SK-N-SH (cell line): Measurements from ENCODE around the gene KIAA1549. TPM values are rescaled to one million over a fixed set of nuclear protein-coding genes. Genes with fewer than 3 reads are reported as not detected.

Experiments used
- CTCF ChIA-PET: fragments of 300-600, 350-600 bp; formaldehyde crosslinking; extraction: SDS; loops from one replicate; lab custom pipeline; 2021; lab: Yijun Ruan, JAX
- POLR2A ChIA-PET: fragments of 350-600 bp; sonication (Branson Sonifier 250); formaldehyde crosslinking; extraction: SDS; loops from one replicate; lab custom pipeline; 2020; ENCODE audit warnings: antibody characterized with exemption, inconsistent platforms; lab: Yijun Ruan, JAX
- DNase-seq: peaks from one replicate; pipeline ENCODE4 v3.0.0; 2012
- H2AFZ ChIP-seq: fragments of 200-600 bp; sonication (generic); 2 replicates; pipeline ENCODE4 v1.8.1; 2016; ENCODE audit warnings: antibody characterized with exemption, mild to moderate bottlenecking, low read depth
- H3F3A ChIP-seq: fragments of 200-600 bp; sonication (generic); replicated peaks from 2 replicates; pipeline ENCODE3; 2016; ENCODE audit warnings: antibody characterized with exemption, mild to moderate bottlenecking; ENCODE audit not compliant: insufficient read depth
- H3K27ac ChIP-seq, 2 experiments: fragments of 200-500 bp in 1 of 2; fragments of 200-600 bp in 1 of 2; sonication (Bioruptor generic) in 1 of 2; sonication (generic), shearing (Covaris generic) in 1 of 2; 2 replicates each; pipeline versions ENCODE4 v1.5.1 to v1.6.1; 2014 to 2016; ENCODE audit warnings: low read depth in 2 of 2, inconsistent platforms in 1 of 2, low read length in 1 of 2, mild to moderate bottlenecking in 1 of 2, mixed read lengths in 1 of 2
- H3K27me3 ChIP-seq: fragments of 200-600 bp; sonication (generic), shearing (Covaris generic); 2 replicates; pipeline ENCODE4 v1.6.1; 2016; ENCODE audit warnings: mixed run types; ENCODE audit not compliant: insufficient read depth
- H3K36me3 ChIP-seq, 2 experiments: fragments of 200-500 bp in 1 of 2; fragments of 200-600 bp in 1 of 2; sonication (Bioruptor generic) in 1 of 2; sonication (generic) in 1 of 2; replicated peaks in 1 of 2; 2 replicates each; pipeline versions ENCODE3 to v1.5.1; 2014 to 2016; ENCODE audit warnings: low read length in 1 of 2, mild to moderate bottlenecking in 1 of 2; ENCODE audit not compliant: insufficient read depth in 2 of 2, control insufficient read depth in 1 of 2
- H3K4me1 ChIP-seq, 2 experiments: fragments of 200-500 bp in 1 of 2; fragments of 200-600 bp in 1 of 2; sonication (Bioruptor generic) in 1 of 2; sonication (generic), shearing (Covaris generic) in 1 of 2; 2 replicates each; pipeline versions ENCODE4 v1.5.1 to v1.6.1; 2014 to 2016; ENCODE audit warnings: low read depth in 1 of 2, low read length in 1 of 2, mixed run types in 1 of 2; ENCODE audit not compliant: insufficient read depth in 2 of 2, control insufficient read depth in 1 of 2
- H3K4me2 ChIP-seq: fragments of 200-600 bp; sonication (generic), shearing (Covaris generic); 2 replicates; pipeline ENCODE4 v1.6.1; 2017; ENCODE audit warnings: mixed run types
- H3K4me3 ChIP-seq, 2 experiments: fragments of 200-500 bp in 1 of 2; fragments of 200-600 bp in 1 of 2; sonication (Bioruptor generic) in 1 of 2; sonication (generic), shearing (Covaris generic) in 1 of 2; 2 replicates each; pipeline versions ENCODE4 v1.5.1 to v1.8.1; 2014 to 2016; ENCODE audit warnings: low read depth in 2 of 2, inconsistent platforms in 1 of 2, low read length in 1 of 2, mild to moderate bottlenecking in 1 of 2, mixed read lengths in 1 of 2, moderate library complexity in 1 of 2
- H3K79me2 ChIP-seq: fragments of 200-600 bp; sonication (generic); 2 replicates; pipeline ENCODE4 v1.8.1; 2017; ENCODE audit warnings: mild to moderate bottlenecking; ENCODE audit not compliant: insufficient read depth
- H3K9ac ChIP-seq: fragments of 200-600 bp; sonication (generic); 2 replicates; pipeline ENCODE4 v1.6.1; 2017; ENCODE audit warnings: mixed run types
- H3K9me2 ChIP-seq: fragments of 200-600 bp; sonication (generic); 2 replicates; pipeline ENCODE4 v1.6.1; 2017; ENCODE audit warnings: mixed run types
- H3K9me3 ChIP-seq: fragments of 200-600 bp; sonication (generic); 2 replicates; pipeline ENCODE4 v1.6.1; 2017; ENCODE audit warnings: mixed run types, mild to moderate bottlenecking, moderate library complexity
- H4K20me1 ChIP-seq: fragments of 200-600 bp; sonication (generic); 2 replicates; pipeline ENCODE4 v1.6.1; 2017; ENCODE audit warnings: mild to moderate bottlenecking, mixed run types; ENCODE audit not compliant: insufficient read depth
- CHD2 ChIP-seq: fragments of 150-350 bp; IDR thresholded peaks from 2 replicates; pipeline ENCODE4 v1.6.1; 2018; ENCODE audit warnings: low read length; ENCODE audit not compliant: partially characterized antibody
- CTCF ChIP-seq: fragments of 200-600 bp; sonication (generic); IDR thresholded peaks from 2 replicates; pipeline ENCODE4 v1.6.1; 2017; ENCODE audit warnings: antibody characterized with exemption, mild to moderate bottlenecking, moderate library complexity
- EP300 ChIP-seq, 2 experiments: IDR thresholded peaks; 2 replicates each; pipeline versions ENCODE4 v1.4.0 to v1.6.1; 2012; ENCODE audit warnings: borderline replicate concordance in 1 of 2, low read depth in 1 of 2, low read length in 1 of 2
- EZH2phosphoT487 ChIP-seq: fragments of 200-600 bp; sonication (generic); IDR thresholded peaks from 2 replicates; pipeline ENCODE4 v1.6.1; 2017; ENCODE audit warnings: low read depth, mixed run types, mild to moderate bottlenecking, antibody characterized with exemption, moderate library complexity, borderline replicate concordance
- GATA2 ChIP-seq: sonication (generic); formaldehyde crosslinking; IDR thresholded peaks from 2 replicates; pipeline ENCODE4 v1.5.0; 2020; ENCODE audit warnings: mild to moderate bottlenecking, missing genetic modification reagents
- JUND ChIP-seq: IDR thresholded peaks from 2 replicates; pipeline ENCODE4 v1.4.0; 2012
- MXI1 ChIP-seq: IDR thresholded peaks from 2 replicates; pipeline ENCODE4 v1.6.1; 2012; ENCODE audit warnings: mild to moderate bottlenecking, low read depth, low read length, improper control_type of control experiment
- NFIC ChIP-seq: IDR thresholded peaks from 2 replicates; pipeline ENCODE4 v1.4.0; 2012; ENCODE audit warnings: borderline replicate concordance
- PBX3 ChIP-seq: IDR thresholded peaks from 2 replicates; pipeline ENCODE4; 2012
- POLR2AphosphoS5 ChIP-seq: IDR thresholded peaks from 2 replicates; pipeline ENCODE4 v1.6.1; 2012; ENCODE audit warnings: low read depth, low read length
- RAD21 ChIP-seq: IDR thresholded peaks from 2 replicates; pipeline ENCODE4 v1.6.1; 2012; ENCODE audit warnings: mild to moderate bottlenecking, low read length
- RCOR1 ChIP-seq: fragments of 150-350 bp; IDR thresholded peaks from 2 replicates; pipeline ENCODE4 v1.6.1; 2017; ENCODE audit warnings: antibody characterized with exemption, low read length
- REST ChIP-seq: IDR thresholded peaks from 2 replicates; pipeline ENCODE4 v1.6.1; 2012; ENCODE audit warnings: mild to moderate bottlenecking, low read depth, low read length, moderate library complexity
- SMC3 ChIP-seq: IDR thresholded peaks from 2 replicates; pipeline ENCODE4 v1.6.1; 2012; ENCODE audit warnings: low read depth, low read length, improper control_type of control experiment
- TEAD4 ChIP-seq: IDR thresholded peaks from 2 replicates; pipeline ENCODE4 v1.4.0; 2012; ENCODE audit warnings: mild to moderate bottlenecking, borderline replicate concordance; ENCODE audit not compliant: insufficient read depth
- USF1 ChIP-seq: IDR thresholded peaks from 2 replicates; pipeline ENCODE4 v1.4.0; 2012; ENCODE audit warnings: low read depth, borderline replicate concordance
- USF2 ChIP-seq: fragments of 150-350 bp; IDR thresholded peaks from 2 replicates; pipeline ENCODE4 v1.6.1; 2017; ENCODE audit warnings: antibody characterized with exemption, low read length, low read depth, borderline replicate concordance
- WGBS: methylation state at CpG from one replicate; pipeline ENCODE4 v1.1.6; 2017; ENCODE audit warnings: low lambda C conversion rate; 5-methylcytosine and 5-hydroxymethylcytosine counted together
- polyA plus RNA-seq, 3 experiments: library from polyadenylated mRNA; depleted of rRNA; stranded (reverse); fragments of >200 nt; gene quantifications; 2 replicates each; pipeline ENCODE4 v1.2.3, GENCODE V29; 2012

KIAA1549 gene
- polyA plus RNA-seq, 1 of the 3 experiments (the other 2 are of a cell fraction) = 3.6 TPM

GRCh38 chr7:138892006-138892630, 89.1 kb downstream of the KIAA1549 start:
- H3K9me3 ChIP-seq = no peaks in the 10 kb centered on the region
- H3K9ac ChIP-seq = no peak overlapping the region
- no peak overlapping the region for H2AFZ ChIP-seq
- no peaks in the 10 kb centered on the region for H3K79me2 ChIP-seq
- no peak for TF ChIP-seq USF1
- no peak for TF ChIP-seq REST
- no peak for TF ChIP-seq RAD21
- TF ChIP-seq, all 33 proteins: peak for 0
- peak overlapping the region in 1 of 2 experiments; percentile 5; a peak in 1 of 4 replicates for H3K4me3 ChIP-seq
- no peaks in the 10 kb centered on the region for H3K27me3 ChIP-seq
- 83% methylated on average over 3 of the region's 3 CpGs for WGBS
- no peaks in the 10 kb centered on the region for H3K9me2 ChIP-seq
- H3F3A ChIP-seq = peaks cover 8% of the 10 kb centered on the region
- H3K4me1 ChIP-seq = peaks cover 26 to 47% of the 10 kb centered on the region in 2 experiments
- CTCF ChIA-PET = interaction anchor here (0.8 to 3.4 kb wide), 11 partner anchors 11 to 183 kb away, joined by 3 to 21 read pairs (median 4); partner anchors contain the start of gene KIAA1549
- POLR2A ChIA-PET = interaction anchor here (0.6 kb wide), 1 partner anchor 127 kb away, joined by 3 read pairs; no protein-coding TSS in a partner anchor
- H4K20me1 ChIP-seq = no peaks in the 10 kb centered on the region
- DNase-seq = no peak
- peaks cover 24 to 39% of the 10 kb centered on the region in 2 experiments for H3K36me3 ChIP-seq
- H3K27ac ChIP-seq = peak overlapping the region; percentile 75 to 95; a peak in 3 of 4 replicates
- peak overlapping the region; percentile 73; the same call in 1 of the 2 replicates for H3K4me2 ChIP-seq

- ChIA-PET CTCF (interaction anchor here (1.0 to 3.4 kb wide), 13 partner anchors 11 to 184 kb away, joined by 3 to 21 read pairs (median 4); partner anchors contain the start of gene KIAA1549), POLR2A (interaction anchor here (0.6 to 1.2 kb wide), 4 partner anchors 84 to 128 kb away, joined by 3 read pairs; no protein-coding TSS in a partner anchor)
- Histone ChIP-seq H3K4me1 (peaks cover 26 to 49% of the 10 kb centered on the region in 2 experiments), H3K27ac (peak overlapping the region; percentile 75 to 95), H2AFZ (no peak overlapping the region; the same call in 1 of the 2 replicates), H3K9me3 (no peaks in the 10 kb centered on the region), H3K4me2 (peak overlapping the region; percentile 73), H3K9ac (no peak overlapping the region), H3K27me3 (no peaks in the 10 kb centered on the region), H3K9me2 (no peaks in the 10 kb centered on the region), H3K79me2 (no peaks in the 10 kb centered on the region), H3K36me3 (peaks cover 17 to 34% of the 10 kb centered on the region in 2 experiments), H3F3A (peaks cover 8% of the 10 kb centered on the region), H4K20me1 (no peaks in the 10 kb centered on the region), H3K4me3 (peak overlapping the region; percentile 5 to 28; a peak in 2 of 4 replicates)
- peak; percentile 80 for DNase-seq
- 5% methylated on average over 5 of the region's 5 CpGs for WGBS
- TF ChIP-seq SMC3 (no peak), JUND (no peak), EZH2phosphoT487 (no peak), CHD2 (peak; percentile 10), GATA2 (CRISPR knock-in tag) (peak; percentile 36; the same call in 1 of the 2 replicates), EP300 (IDR thresholded peaks at IDR 0.05; ENCODE audit: borderline replicate concordance in 1 of 2, low read depth in 1 of 2, low read length in 1 of 2) (peak; percentile 8 to 27; a peak in 1 of 4 replicates), USF2 (no peak), RCOR1 (peak; percentile 25; the same call in 1 of the 2 replicates), NFIC (peak; percentile 1; the same call in 1 of the 2 replicates), TEAD4 (no peak), CTCF (no peak), PBX3 (peak; percentile 66), POLR2AphosphoS5 (peak; percentile 52; the same call in 1 of the 2 replicates), MXI1 (peak; percentile 42)
These were observed 89.8 kb downstream of the KIAA1549 start for GRCh38 chr7:138891446-138891810.
